GM19468 (cell line): ENCODE measurements around the gene BCAP31.
"Not testable (repeated sequence)": the region's sequence is repeated elsewhere in the genome, so short reads cannot be mapped to it uniquely, and the experiment has no call there.

ENCODE experiments used
- ATAC-seq: cut with Tn5 transposase; IDR thresholded peaks from one replicate; pipeline ENCODE4 v1.9.1; 2021; ENCODE audit warnings: mild to moderate bottlenecking, moderate library complexity, moderate number of reproducible peaks; ENCODE audit not compliant: unreplicated experiment; ENCODE audit errors: extremely low read depth

Gene BCAP31

GRCh38 chrX:153719238-153719637, 4.9 kb downstream of the BCAP31 start:
- ATAC-seq, result no peak

DNA sequence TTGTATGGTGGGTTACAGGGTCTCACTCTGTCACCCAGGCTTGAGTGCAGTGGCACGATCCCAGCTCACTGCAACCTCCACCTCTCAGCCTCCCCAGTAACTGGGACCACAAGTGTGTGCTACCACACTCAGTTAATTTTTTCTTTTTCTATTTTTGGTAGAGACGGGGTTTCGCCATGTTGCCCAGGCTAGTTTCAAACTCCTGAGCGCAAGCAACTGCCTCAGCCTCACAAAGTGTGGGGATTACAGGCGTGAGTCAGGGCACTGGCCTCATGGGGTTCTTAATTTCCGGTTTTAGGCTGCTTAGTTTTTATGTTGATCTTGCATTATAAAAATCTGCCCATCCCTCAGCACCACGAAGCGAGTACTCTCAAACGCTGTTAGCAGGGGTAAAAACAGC, 6.7 kb downstream of the BCAP31 start:
- ATAC-seq, result no peak

DNA sequence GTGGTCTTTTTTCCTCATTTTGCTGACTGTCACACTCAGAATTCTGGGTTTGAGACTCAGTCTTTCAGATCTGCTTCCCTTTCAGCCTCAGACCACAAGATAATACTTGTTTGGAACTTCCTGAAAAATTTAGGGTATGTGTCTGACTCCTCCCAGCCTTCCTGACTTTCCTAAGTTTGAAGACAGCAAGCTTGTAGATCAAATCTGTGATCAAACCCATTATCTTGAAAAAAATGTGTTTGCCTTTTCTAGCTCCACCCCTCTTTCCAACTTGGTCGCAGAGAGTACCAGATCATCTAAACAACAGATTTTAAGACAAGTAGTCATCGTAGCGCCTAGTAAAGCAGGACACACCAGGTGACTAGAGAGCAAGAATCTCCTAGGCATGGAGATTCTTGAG, 9.9 kb downstream of the BCAP31 start:
- no peak for ATAC-seq

DNA sequence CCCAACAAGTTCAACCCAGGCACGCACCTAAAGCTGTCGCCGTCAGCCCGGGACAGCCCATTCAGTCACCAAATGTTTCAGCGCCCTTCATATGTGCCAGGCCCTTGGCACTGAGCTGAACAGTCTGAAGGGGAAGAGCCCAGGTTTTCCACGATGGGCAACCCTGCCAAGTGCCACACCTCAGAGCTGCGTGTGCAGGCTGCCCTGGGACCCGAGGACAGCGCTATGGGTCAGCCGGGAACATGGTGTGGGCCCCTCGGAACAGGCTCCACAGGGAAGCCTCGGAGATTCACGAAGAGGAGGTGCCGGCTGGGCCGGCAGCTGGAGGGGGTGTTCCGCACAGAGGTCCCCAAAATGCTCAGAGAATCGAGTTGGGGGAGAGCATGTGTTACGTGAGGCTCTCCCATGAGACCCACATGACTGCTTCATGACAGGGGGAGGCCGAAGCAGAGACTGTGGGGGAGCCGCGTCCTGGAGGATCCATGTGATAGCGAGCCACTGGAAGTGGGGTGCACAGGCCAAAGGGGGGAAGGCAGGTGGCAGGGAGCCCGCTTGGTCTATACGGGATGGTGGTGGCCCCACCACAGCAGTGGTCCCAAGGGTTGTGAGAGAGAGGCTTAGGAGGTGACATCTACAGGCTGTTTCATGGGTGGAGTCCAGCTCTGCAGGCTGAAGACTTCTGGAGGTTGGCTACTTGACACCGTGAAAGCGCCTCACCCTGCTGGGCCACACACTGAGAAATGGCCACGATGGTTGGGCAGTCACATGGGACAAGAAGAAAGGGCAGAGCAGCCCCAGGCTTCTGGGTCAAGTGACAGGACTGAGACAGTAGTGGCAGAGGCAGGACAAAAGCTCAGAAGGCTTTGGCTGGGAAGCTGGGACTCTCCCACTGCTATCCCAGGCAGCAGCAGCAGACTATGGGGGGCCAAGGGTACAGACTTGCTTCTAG, 14.2 kb downstream of the BCAP31 start:
- no peak for ATAC-seq

DNA sequence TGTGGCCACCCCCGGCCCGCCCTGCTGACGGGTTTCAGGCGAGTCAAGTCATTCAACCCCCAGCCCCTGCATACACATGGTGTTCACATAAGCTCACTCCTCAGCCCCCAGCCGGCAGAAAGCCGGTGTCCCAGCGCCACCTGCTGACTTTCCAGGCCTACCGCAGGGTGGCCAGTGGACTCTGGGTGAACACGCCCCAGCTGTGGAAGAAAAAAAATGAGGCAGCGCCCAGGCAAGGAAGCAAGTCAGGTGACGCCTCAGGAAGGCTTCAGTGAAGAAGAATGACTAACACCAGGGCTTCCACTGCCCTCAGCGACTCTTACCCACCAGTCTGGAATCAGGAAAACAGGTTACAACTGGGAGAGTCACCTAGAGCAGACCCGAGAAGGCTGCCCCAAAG, 15.8 kb downstream of the BCAP31 start:
- peak; percentile 54 for ATAC-seq

DNA sequence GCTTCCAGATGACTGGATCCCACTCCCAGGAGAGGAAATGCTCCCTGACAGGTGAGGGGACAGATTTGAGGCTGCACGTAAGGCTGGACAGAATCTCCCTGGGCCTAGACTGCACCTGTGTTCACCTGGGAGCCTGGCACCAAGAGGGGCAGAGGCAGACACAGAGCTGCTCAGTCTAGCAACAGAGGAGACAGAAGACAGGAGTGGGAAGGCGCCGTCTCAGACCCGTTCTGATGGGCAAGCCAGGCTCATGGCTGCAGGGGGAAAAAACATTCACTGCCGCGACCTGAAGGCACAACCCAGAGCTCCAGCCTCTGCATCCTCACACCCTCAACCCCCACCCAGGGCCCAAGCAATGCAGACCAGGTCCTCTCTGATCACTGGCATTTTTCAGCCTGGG, 16.8 kb downstream of the BCAP31 start:
- no peak for ATAC-seq

- no peak for ATAC-seq
Measured at GRCh38 chrX:153706799-153707198, 17.4 kb downstream of the BCAP31 start.

DNA sequence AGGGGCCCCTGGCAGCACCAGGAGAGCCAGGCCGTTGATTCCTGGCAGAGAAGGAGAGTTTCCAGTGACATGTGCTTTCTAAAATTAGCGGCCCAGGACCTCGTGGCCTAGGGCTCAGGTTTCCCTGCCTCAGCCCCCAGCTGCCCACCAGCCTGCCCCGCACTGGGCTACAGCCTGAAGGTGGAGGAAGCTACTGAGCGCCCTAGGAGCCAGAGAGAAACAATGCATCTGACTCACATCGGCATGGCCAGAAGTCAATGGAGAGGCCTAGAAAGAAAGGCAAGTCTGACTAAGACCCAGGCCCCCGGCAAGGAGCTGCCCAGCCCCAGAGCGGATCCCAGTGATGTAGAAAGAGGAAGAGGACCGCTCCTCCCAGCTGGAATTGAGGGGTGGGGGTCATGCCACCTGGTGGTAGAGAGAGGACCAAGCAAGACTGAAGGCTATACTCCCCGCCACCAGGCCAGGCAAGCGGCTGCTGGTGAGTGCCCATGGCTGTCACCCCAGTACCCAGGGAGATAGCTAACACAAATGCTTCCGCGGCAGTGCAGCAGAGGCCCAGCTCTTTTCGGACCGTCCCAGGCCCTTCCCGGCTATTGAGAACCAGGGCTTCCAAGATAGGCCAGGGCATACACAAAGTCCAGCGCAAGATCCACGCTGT, 18.7 kb downstream of the BCAP31 start:
- ATAC-seq, result not testable (repeated sequence)

- not testable (repeated sequence) for ATAC-seq
Measured at GRCh38 chrX:153704631-153705402, 19.4 kb downstream of the BCAP31 start.

- ATAC-seq, result no peak
Measured at GRCh38 chrX:153704021-153704526, 20.1 kb downstream of the BCAP31 start.

GRCh38 chrX:153703036-153703370, 21.2 kb downstream of the BCAP31 start:
- ATAC-seq, result no peak

DNA sequence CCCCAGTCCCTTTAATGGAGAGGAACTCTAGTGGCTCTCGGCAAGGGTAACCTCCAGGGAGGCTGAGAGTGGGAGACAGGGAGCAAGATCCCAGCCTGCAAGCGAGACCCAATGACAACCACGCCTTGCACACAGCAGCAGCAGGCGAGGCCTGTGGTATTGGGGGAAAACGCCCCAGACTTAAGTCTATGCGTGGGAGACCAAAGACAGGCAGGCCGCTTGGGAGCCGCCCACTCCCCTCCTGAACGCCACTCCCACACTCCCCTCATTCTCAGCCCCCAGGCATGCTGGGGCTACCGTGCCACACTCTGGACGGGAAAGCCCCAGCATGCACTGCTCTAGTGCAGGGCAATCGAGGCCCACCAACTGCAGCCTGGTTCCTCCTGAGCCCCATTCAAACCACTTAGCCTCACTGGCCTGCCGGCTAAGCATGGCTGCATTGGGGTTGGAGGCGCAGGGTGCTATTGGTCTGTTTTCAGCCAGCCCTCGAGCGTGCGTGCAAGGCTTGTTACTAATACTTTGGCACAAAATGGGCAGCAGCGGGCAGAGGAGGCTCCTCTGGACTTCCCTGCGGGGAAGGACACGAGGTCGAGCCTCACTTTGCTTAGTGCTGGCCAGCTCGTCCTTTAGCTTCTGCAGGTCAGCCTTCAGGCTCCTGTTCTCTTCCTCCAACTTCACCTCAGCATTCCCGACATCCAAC, 21.7 kb downstream of the BCAP31 start:
- no peak for ATAC-seq

DNA sequence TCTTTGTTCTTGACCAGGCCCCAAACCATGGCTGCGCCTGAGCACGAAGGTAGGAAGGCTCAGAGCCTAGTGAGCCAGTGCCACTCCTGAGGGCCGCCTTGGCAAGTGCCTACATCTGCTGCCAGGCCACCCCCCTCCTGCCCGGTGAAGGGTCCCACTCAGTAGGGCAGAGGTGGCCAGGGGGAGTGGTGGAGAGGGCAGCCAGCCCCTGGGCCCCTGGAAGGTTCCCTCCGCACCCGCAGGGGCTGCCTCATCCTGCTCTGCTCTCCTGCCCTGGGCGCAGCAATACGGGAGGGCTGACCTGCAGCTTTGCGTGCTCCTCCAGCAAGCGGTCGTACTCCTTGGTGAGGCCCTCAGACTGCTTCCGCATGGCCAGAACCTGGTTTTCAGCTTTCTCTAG, 22.5 kb downstream of the BCAP31 start:
- no peak for ATAC-seq

GRCh38 chrX:153700967-153701366, 23.2 kb downstream of the BCAP31 start:
- no peak for ATAC-seq

GRCh38 chrX:153700376-153700945, 23.7 kb downstream of the BCAP31 start:
- ATAC-seq, result no peak

GRCh38 chrX:153699784-153700371, 24.3 kb downstream of the BCAP31 start:
- ATAC-seq, result not testable (repeated sequence)

GRCh38 chrX:153699210-153699783, 24.9 kb downstream of the BCAP31 start:
- ATAC-seq, result not testable (repeated sequence)

DNA sequence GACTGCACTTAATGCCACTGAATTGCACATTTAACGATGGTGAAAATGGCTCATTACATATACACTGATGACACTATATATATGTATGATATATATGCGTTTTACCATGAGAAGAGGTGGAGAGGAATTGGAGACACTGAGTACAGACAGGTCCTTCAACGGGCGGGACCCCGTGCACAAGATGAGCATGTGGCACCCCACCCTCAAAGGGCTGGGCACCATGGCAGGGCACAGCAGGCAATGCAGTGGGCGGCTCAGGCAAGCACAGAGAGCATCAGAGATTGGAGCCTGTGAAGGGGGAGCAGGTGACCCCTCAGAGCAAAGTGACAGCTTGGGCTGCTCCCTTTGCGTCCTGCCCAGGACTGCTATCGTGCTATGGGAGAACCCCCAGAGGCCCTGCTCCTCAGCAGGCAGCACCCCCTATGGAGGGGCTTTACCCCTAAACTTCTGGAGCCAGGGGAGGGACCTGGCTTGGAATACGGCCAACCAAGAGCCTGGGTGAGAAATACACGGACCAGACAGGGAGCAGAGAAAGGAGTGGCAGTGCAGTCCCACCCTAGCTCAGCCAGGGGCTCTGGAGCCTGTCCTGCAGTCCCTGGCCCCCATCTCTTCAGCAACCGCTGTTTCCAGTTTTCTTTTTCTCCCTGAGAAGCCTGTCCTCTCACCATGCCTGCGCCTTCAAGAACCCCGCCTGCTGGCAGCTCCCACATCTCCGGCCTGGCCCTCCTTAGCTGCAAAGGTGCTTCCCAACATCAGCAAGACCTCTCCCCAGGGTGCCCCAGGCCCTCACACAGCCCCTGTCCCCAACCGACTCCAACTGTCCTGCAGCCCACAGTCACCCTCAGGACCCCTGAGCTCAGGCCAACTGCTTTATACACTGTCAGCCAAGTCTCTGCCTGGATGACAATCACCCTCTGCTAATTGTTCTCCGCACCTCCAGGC, 26.0 kb downstream of the BCAP31 start:
- ATAC-seq, result no peak
